ENCODE data around the gene SPRR2D. TPM values are rescaled to one million over a fixed set of nuclear protein-coding genes. Genes with fewer than 3 reads are reported as not detected.

Gene SPRR2D
- total and polyA plus RNA-seq, 2 of the 4 experiments (the other 2 are of a cell fraction), result not detected

- BruUV-seq (replicated peaks), result no TSS peak
- Histone ChIP-seq H2BK120ac (ENCODE audit: low read depth, low read length) (no peak overlapping the region), H2AFZ (replicated peaks; ENCODE audit: low read length, poor library complexity) (no peak overlapping the region), H3K4me1 (ENCODE audit: control insufficient read depth, insufficient read depth, low read length) (no peaks in the 10 kb centered on the region), H3K27me3 (ENCODE audit: control insufficient read depth, insufficient read depth, low read length) (no peaks in the 10 kb centered on the region), H3K4me3 (ENCODE audit: insufficient read depth, low read depth, low read length) (no peak overlapping the region), H4K5ac (ENCODE audit: low read depth, low read length) (no peak overlapping the region), H2BK5ac (ENCODE audit: low read depth, low read length, poor library complexity, severe bottlenecking) (no peak overlapping the region), H3K36me3 (ENCODE audit: control insufficient read depth, insufficient read depth, low read length) (no peaks in the 10 kb centered on the region), H3K23ac (ENCODE audit: low read depth, low read length) (no peak overlapping the region), H2BK15ac (ENCODE audit: low read depth, low read length) (no peak overlapping the region), H3K9me1 (ENCODE audit: insufficient read depth, low read length) (no peaks in the 10 kb centered on the region), H3K27ac (ENCODE audit: insufficient read depth, low read length) (no peak overlapping the region), H3K14ac (replicated peaks; ENCODE audit: low read depth, low read length) (no peak overlapping the region), H4K91ac (ENCODE audit: insufficient read depth, low read depth, low read length) (no peak overlapping the region), H4K8ac (ENCODE audit: low read depth in 2 of 2, low read length in 2 of 2) (no peak overlapping the region), H2AK5ac (ENCODE audit: low read depth, low read length) (no peak overlapping the region), H2AK9ac (replicated peaks; ENCODE audit: low read depth, low read length, poor library complexity) (no peak overlapping the region), H3K9ac (ENCODE audit: low read depth, low read length) (no peak overlapping the region), H3K9me3 (ENCODE audit: control insufficient read depth, insufficient read depth, low read length) (no peaks in the 10 kb centered on the region), H3K56ac (ENCODE audit: extremely low read depth, insufficient read depth, low read length) (no peak overlapping the region), H3K4ac (ENCODE audit: low read depth, low read length) (no peak overlapping the region), H3K18ac (ENCODE audit: low read depth, low read length) (no peak overlapping the region), H4K20me1 (ENCODE audit: insufficient read depth, low read length) (no peaks in the 10 kb centered on the region), H2BK20ac (ENCODE audit: low read depth, low read length) (no peak overlapping the region), H3K79me1 (ENCODE audit: low read depth in 1 of 2, low read length in 2 of 2) (no peaks in the 10 kb centered on the region), H3K4me2 (ENCODE audit: low read depth, low read length) (no peak overlapping the region)
- intact Hi-C loops (cut with micrococcal nuclease), result no loop called here
- WGBS, 2 experiments (ENCODE audit: extremely low coverage in 2 of 2, insufficient read length in 1 of 2), result no CpG with 5 or more reads among the region's 2 CpGs
- DNase-seq (no peak), ATAC-seq (ENCODE audit: low read depth) (no peak)
- in situ Hi-C loops (cut with MboI; ENCODE audit: low sequenced_read_pairs), result no loop called here
- ChIA-PET CTCF (no interaction called here), POLR2A (ENCODE audit: unreplicated experiment) (no interaction called here)
- dilution Hi-C loops (cut with HindIII; ENCODE audit: low sequenced_read_pairs, unreplicated experiment), result no loop called here
- TF ChIP-seq SMC3 (IDR thresholded peaks at IDR 0.05; ENCODE audit: low read depth, low read length) (no peak), MXI1 (IDR thresholded peaks at IDR 0.05; ENCODE audit: borderline replicate concordance, low read depth, low read length) (no peak), CEBPB (IDR thresholded peaks at IDR 0.05; ENCODE audit: low read depth, low read length) (no peak), MAFK (IDR thresholded peaks at IDR 0.05; ENCODE audit: low read depth, low read length) (no peak), NFE2L2 (IDR thresholded peaks at IDR 0.05; ENCODE audit: low read depth, low read length) (no peak), USF2 (IDR thresholded peaks at IDR 0.05; ENCODE audit: low read depth, low read length) (no peak), FOS (IDR thresholded peaks at IDR 0.05; ENCODE audit: low read depth, low read length) (no peak), CTCF (conservative IDR thresholded peaks at IDR 0.05; ENCODE audit: low read depth, low read length) (no peak)
Observed at GRCh38 chr1:153049211-153049610, 8.3 kb upstream of the SPRR2D start.

Data from IMR-90 (cell line).